GM18873 (cell line): ENCODE data around the gene NPIPA5.
"Not testable (repeated sequence)": the region's sequence is repeated elsewhere in the genome, so short reads cannot be mapped to it uniquely, and the experiment has no call there.

ENCODE experiments used
- ATAC-seq: cut with Tn5 transposase; IDR thresholded peaks from one replicate; pipeline ENCODE4 v1.9.1; 2021; ENCODE audit warnings: mild to moderate bottlenecking, moderate library complexity, moderate number of reproducible peaks; ENCODE audit not compliant: unreplicated experiment, low FRiP score

The NPIPA5 gene

DNA sequence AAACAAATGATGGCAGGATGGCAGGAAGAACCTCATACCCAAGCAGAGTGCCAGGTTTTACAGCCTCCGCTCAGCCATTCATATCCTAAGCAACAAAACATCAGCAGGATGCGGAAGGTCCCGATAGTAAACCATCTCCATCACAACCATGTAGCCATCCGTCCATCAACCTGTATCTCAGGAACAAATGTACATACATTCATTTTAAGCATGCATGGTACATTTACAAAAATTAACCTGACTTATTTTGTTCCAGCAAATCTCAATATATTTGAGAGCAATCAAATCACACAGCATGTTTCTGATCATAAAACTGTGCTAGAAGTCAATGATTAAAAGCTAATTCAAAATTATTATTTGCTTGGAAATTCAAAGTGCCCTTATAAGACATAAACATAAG is at the start of gene NPIPA5:
Gene NPIPA5 (minus strand): TSS at position 101 of the 400 bp plus-strand sequence. CDS start 0 bp downstream, at position 101.
- ATAC-seq = not testable (repeated sequence)

DNA sequence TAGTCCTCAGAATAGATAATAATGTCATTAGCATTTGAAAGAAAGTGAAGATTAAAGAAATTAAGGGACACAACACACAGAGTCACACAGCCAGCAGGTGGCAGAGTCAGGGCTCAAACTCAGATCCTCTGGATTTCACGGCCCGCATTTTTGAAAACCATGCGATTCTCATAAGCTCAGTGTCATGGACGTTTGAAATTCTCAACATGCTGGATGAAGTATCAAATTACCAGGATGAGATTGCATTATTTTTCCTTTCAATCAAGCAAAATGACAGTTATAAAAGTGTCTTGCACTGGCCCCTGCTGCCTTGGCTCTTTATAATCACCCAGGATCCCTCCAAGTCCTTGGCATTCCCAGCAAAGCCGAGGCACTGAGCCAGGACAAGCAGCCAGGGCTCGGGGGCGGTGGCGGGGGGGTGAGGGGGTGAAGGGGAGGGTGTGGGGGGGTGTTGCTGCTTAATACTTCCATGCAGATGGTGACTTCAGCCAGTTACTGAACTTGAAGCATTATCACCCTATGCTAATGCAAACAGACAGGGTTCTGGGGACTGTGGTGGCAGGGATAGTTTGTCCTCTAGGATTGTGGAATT is 49.6 kb upstream of the NPIPA5 start:
- no peak for ATAC-seq

DNA sequence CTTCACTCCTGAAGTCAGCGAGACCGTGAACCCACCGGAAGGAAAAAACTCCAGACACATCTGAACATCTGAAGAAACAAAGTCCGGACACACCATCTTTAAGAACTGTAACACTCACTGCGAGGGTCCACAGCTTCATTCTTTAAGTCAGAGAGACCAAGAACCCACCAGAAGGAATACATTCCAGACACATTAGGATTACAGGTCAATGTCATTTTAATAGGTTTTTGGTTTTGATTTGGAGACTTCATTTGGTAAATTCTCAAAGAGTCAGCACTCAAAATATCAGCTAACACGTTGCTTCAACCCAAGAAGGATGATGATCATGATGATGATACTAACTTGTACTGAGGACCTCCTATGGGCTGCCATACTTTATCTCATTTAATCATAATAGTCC is 48.7 kb upstream of the NPIPA5 start:
- ATAC-seq = no peak

DNA sequence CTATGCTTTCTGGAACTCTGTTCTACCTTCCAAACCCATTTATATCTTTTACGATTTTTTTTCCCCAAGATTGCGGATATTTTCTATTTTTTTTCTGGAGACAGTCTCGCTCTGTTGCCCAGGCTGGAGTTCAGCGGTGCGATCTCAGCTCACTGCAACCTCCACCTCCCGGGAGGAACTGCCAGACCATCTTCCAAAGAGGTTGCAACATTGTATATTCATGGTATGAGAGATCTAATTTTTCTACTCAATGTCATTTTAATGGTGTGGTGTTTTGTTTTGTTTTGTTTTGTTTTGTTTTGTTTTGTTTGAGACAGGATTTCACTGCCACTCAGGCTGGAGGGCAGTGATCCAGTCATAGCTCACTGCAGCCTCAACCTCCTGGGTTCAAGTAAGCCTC is 47.8 kb upstream of the NPIPA5 start:
- ATAC-seq = no peak

DNA sequence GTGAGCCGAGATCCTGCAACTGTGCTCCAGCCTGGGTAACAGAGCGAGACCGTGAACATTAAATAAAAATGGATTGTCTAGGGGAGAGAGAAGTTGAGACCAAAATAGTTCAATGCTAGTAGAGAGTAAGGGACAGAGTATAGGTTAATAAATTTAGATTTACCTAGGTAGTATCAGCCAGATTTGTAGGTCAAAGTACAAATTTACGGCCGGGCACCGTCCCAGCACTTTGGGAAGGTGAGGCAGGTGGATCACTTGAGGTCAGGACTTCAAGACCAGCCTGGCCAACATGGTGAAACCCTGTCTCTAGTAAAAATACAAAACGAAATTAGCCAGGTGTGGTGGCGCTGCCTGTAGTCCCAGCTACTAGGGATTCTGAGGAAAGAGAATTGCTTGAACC is 44.1 kb upstream of the NPIPA5 start:
- no peak for ATAC-seq

DNA sequence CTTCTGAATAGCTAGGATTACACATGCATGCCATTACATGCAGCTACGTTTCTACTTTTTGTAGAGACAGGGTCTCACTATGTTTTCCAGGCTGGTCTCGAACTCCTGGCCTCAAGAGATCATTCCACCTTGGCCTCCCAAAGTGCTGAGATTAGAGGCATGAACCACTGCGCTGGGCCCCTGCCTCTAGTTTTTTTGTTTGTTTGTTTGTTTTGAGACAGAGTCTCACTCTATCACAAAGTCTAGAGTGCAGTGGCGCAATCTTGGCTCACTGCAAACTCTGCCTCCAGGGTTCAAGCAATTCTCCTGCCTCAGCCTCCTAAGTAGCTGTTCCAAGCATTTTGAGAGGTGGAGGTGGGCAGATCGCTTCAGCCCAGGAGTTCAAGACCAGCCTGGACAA is 43.6 kb upstream of the NPIPA5 start:
- not testable (repeated sequence) for ATAC-seq

DNA sequence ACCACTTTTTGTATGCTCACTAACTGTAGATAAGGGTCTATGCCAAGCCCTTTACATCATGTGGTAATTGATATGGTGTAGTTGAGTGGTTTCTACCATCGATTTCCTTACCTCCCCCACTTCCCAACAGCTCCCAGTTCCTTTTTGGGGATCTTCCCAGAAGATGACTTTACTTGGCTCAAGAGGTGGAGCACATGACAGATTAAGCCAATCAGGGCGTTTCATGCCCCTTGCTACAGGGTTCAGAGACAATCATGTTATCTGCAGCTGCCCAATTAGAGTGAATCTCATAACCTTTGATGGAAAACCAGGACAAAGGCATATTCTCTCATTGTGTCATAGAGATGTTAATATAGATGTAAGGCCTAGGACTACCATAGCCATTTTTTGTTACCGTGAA is 40.1 kb upstream of the NPIPA5 start:
- no peak for ATAC-seq

DNA sequence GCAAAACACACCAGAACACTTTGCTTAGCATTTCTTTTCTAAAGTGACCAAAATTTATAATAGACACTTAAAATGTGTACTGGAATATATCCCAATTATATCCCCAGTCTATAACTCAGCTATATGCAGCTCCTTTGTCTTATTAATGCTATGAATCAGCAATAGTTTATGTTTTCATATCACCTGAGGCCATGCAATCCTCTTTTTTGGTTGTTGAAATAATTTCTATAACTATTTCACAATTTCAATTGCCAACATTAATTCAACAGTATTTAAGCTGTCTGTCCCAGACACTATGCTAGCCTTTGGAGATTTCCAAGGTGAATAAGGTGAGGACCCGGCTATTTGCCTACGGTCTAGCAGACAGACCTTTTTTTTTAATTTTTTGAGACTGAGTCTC is 39.1 kb upstream of the NPIPA5 start:
- no peak for ATAC-seq

DNA sequence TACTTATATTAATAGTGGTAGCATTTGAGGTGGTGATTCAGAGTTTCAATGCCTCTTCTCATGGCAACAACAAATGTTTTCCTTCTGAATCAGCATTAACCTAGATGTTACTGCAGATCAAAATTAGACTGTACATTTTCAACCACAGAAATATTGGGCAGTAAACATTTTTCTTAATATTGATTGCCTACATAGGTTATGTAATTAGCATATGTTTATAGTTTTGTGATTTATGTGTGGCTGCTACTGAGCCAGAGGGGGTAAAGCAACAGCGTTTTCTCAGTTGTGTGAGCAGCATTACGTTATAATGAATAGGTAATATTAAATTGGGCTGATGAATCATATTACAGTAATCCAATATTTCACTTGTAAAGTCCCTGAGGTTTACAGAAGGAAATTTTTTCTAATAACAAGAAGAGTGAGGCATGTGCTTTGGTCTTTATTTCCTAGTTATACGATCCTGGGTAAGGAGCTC is 37.5 kb upstream of the NPIPA5 start:
- ATAC-seq = no peak

DNA sequence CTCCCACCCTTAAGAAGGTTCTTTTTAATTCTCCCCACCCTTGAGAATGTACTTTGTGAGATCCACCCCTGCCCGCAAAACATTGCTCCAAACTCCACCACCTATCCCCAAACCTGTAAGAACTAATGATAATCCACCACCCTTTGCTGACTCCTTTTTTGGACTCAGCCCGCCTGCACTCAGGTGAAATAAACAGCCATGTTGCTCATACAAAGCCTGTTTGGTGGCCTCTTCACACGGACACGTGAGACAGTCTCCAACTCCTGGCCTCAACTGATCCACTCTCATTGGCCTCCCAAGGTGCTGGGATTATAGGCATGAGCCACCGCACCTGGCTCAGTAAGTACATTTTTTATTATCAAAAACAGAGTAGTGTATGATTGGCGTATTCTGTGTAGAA is 31.4 kb upstream of the NPIPA5 start:
- not testable (repeated sequence) for ATAC-seq

DNA sequence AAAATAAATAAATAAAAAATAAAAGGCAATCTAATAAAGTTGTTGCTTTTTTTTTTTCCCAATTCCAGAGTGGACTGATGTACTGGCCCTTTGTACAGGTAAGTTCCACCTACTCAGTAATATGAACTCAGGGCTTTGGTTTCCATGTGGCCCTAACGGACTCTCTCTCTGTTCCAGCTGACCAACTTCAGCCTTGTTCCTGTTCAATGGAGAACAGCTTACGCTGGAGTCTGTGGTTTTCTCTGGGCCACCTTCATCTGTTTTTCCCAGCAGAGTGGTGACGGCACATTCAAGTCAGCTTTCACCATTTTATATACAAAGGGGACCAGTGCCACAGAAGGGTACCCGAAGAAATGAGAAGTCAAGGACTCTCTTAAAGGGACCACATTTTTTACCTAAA is 29.7 kb upstream of the NPIPA5 start:
- ATAC-seq = not testable (repeated sequence)

DNA sequence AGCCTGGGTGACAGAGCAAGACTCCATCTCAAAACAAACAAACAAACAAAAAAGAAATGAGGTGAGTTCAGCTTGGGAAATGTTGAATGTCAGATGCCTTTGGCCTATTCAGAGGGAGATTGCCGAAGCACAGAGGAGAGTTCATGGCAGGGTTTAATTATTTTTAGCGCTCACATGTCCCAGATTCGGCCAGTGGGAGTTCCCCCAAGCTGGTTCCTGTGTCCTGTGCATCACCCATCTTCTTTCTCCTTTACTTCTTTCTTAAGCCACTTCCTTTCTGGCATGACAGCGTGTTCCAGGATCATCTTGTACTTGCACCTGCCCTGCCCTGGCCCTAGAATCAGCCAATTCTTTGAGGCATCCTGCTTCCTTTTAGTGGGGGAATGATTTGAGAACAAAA is 26.7 kb upstream of the NPIPA5 start:
- no peak for ATAC-seq

DNA sequence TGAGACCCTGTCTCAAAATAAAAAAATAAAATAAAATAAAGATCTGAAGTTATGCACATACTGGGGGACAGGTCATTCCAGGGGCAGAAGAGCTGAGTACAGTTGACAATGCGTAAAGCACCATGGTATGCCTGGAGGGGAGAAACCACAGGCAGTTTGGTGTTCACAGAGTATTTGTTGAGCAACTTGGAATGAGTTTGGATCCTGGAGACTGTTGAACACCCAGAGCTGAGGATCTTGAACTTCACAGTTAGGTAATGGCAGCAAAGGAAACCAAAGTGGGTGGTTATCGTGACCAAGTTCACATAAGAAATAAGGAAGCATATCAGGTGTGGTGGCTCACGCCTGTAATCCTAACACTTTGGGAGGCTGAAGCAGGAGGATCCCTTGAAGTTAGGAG is 26.0 kb upstream of the NPIPA5 start:
- not testable (repeated sequence) for ATAC-seq

DNA sequence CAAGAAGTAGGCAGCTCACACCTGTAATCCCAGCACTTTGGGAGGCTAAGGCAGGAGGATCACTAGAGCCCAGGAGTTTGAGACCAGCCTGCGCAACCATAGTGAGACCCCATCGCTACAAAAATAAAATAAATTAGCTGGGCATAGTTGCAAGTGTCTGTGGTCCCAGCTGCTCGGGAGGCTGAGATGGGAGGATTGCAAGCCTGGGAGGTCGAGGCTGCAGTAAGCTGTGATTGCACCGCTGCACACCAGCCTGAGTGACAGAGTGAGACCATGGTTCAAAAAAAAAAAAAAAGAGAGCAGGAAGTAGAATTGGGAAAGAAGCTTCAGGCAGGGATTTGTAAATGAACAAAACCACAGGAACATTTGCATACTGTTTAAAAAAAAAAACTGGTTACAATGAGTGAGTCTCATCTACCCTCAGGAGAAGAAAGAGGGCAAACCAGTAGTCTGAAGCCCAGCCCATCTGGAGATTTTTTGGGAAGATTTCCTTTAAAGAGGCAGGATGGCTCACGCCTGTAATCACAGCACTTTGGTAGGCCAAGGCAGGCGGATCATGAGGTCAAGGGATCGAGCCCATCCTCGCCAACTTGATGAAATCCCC is 25.4 kb upstream of the NPIPA5 start:
- ATAC-seq = no peak

DNA sequence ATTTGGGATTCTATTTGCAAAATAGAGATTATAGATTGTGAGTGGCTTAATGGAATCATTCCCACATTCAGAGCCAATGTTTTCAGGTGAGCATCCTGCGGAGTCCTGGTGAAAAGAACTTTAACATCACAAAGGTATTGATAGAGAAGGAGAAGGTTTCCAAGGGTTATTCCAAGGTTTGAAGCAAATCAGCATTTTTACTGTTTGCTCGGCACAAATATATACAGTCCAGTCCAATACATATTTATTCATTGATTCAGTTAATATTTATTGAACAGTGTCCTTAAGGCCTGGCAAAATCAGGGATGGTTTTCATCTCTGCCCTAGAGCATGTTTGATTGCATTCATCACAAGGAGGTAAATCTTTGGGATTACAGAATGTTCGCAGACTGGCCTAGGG is 23.9 kb upstream of the NPIPA5 start:
- no peak for ATAC-seq

DNA sequence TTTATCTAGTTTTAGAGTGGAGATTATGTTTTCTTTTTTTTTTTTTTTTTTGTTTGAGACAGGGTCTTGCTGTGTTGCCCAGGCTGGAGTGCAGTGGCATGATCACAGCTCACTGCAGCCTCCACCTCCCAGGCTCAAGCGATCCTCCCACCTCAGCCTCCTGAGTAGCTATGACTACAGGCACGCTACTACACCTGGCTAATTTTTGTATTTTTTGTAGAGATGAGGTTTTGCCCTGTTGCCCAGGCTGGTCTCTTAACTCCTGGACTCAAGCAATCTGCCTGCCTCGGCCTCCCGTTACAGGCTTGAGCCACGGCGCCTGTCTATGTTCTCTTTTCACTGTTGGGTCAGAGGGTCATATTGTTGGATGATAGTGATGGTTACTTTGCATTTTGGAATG is 22.2 kb upstream of the NPIPA5 start:
- not testable (repeated sequence) for ATAC-seq

DNA sequence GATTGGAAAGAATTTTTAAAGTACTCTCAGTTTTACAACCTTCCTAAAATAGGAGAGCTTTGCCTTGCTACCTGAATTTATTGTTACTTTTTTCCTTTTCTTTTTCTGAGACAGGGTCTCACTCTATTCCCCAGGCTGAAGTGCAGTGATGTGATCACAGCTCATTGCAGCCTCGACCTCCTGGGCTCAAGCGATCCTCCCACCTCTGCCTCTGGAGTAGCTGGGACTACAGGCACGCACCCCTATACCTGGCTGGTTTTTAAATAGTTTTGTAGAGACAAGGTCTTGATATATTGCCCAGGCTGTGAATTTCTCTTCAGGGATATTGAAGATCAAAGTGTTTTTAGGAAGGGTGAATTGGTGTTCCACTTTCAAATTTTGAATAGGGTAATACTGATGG is 21.2 kb upstream of the NPIPA5 start:
- no peak for ATAC-seq

DNA sequence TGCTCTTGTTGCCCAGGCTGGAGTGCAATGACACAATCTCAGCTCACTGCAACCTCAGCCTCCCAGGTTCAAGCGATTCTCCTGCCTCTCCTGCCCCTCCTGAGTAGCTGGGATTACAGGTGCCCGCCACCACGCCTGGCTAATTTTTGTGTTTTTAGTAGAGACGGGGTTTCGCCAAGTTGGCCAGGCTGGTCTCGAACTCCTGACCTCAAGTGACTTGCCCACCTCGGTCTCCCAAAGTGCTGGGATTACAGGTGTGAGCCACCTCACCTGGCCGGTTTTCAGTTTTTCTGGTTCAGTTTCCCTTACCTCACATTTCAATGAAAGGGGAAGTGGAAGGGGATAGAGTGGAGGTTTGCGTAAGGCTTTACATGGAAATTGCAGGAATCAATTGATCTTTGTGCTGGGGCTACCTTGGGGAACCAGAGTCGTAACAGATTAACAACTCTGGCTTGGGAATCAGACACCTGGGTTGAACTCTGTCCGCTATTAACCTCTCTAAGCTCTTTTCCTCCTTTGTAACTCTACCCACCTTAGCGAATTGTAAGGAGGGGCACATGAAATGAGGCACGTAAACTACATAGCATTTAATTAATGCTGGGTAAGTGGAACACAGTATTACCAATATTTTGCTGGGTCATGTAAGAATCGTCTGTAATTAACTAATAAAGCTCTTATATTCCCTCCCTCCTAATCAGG is 20.7 kb upstream of the NPIPA5 start:
- ATAC-seq = no peak

DNA sequence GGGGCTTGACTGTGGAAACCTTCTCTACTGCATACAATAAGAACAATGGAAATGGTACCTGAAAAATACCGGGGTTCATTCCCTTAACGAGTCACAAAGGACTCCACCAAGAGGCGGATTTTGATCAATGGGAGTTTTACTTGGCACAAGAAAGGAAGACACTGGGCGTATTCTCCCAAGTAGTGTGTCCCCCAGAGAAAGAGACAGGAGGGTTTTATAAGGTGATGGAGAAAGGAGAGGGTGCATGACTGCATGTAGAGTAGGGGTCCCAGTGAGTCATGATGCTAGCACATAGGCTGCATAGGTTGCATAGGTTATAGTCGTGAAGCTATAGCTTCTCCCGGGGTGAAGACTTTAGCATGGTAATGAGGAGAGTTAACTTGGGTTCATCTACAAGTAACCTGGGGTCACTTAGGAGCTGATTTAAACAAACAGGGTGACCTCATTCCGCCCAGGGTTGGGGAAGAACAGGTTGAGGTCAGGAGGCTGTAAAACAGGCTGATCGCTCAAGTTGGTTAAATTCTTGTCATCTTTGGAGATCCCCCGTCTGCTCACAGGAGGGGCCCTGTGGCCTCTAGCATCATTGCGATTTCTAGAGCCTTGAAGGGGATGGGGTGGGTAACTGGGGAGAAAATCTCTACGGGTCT is 19.0 kb upstream of the NPIPA5 start:
- no peak for ATAC-seq

DNA sequence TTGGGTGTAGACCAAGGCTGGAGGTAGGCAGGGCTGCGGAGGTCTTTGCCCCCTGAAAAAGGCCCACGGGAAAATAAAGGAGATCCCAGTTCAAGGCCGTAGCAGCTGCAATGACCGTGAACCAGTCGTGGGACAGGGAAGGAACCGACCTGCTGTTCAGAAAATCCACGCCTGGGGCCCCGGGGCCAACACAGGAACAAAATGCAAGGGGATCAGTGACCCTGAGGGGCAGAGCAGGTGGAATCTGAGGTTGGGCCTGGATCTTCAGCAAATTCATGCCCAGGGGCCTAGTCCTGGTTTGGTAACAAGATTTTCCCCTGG is 18.4 kb upstream of the NPIPA5 start:
- not testable (repeated sequence) for ATAC-seq
